Breast epithelium (tissue), 4 donors: Measurements from ENCODE around the gene GPATCH4. TPM values are rescaled to one million over a fixed set of nuclear protein-coding genes. Genes with fewer than 3 reads are reported as not detected.

ENCODE experiments used
- DNase-seq, 2 donors: peaks; one replicate each; pipeline ENCODE4 v3.0.0-alpha.2; 2019; ENCODE audit warnings: low spot score in 2 of 2
- H3K27ac ChIP-seq, 2 donors: fragments of 200-600 bp; sonication (generic) in 1 of 2; one replicate each; pipeline ENCODE4 v1.5.1; 2016 to 2019; ENCODE audit warnings: mild to moderate bottlenecking in 1 of 2
- H3K27me3 ChIP-seq, 2 donors: fragments of 200-600 bp; sonication (generic) in 1 of 2; one replicate each; pipeline versions ENCODE4 v1.5.1 to v1.6.0; 2017 to 2019; ENCODE audit warnings: control low read depth in 1 of 2, mild to moderate bottlenecking in 1 of 2
- H3K36me3 ChIP-seq: fragments of 200-600 bp; one replicate; pipeline ENCODE4 v1.5.1; 2019
- H3K4me1 ChIP-seq, 2 donors: fragments of 200-600 bp; sonication (generic); one replicate each; pipeline ENCODE4 v1.5.1; 2016 to 2019; ENCODE audit warnings: control low read depth in 1 of 2
- H3K4me3 ChIP-seq, 3 donors: fragments of 200-600 bp; sonication (generic); 1 replicate in 2 of 3; 2 replicates in 1 of 3; pipeline ENCODE4 v1.5.1; 2016 to 2019; ENCODE audit warnings: mild to moderate bottlenecking in 3 of 3, moderate library complexity in 2 of 3
- H3K9me3 ChIP-seq, 2 donors: fragments of 200-600 bp; sonication (generic) in 1 of 2; one replicate each; pipeline ENCODE4 v1.5.1; 2016 to 2019; ENCODE audit warnings: control low read depth in 1 of 2
- CTCF ChIP-seq, 3 donors: fragments of 450-650 bp; IDR thresholded peaks; one replicate each; pipeline ENCODE4 v1.5.1; 2016 to 2017; ENCODE audit warnings: antibody characterized with exemption in 3 of 3, mild to moderate bottlenecking in 3 of 3, moderate library complexity in 3 of 3
- POLR2A ChIP-seq: fragments of 450-650 bp; IDR thresholded peaks from one replicate; pipeline ENCODE4 v1.6.1; 2016; ENCODE audit warnings: antibody characterized with exemption, mild to moderate bottlenecking, moderate library complexity
- POLR2AphosphoS5 ChIP-seq, 3 donors: sonication (generic); formaldehyde crosslinking; IDR thresholded peaks; one replicate each; pipeline ENCODE4 v1.6.1; 2017; ENCODE audit warnings: antibody characterized with exemption in 3 of 3
- intact Hi-C: fragments of 100-400 bp; cut with DNase I; formaldehyde crosslinking; loops from one replicate; pipeline ENCODE4 v1.15.1; 2023; ENCODE audit warnings: low total_unique reads
- total RNA-seq, 3 donors: library from RNA; depleted of rRNA; stranded (reverse); fragments of >200 nt; gene quantifications; one replicate each; pipeline ENCODE4 v1.1.0, GENCODE V29; 2016

The GPATCH4 gene
- total RNA-seq, 3 donors from 2014 or later, result 20.2 to 31.1 (median 23.7) TPM

DNA sequence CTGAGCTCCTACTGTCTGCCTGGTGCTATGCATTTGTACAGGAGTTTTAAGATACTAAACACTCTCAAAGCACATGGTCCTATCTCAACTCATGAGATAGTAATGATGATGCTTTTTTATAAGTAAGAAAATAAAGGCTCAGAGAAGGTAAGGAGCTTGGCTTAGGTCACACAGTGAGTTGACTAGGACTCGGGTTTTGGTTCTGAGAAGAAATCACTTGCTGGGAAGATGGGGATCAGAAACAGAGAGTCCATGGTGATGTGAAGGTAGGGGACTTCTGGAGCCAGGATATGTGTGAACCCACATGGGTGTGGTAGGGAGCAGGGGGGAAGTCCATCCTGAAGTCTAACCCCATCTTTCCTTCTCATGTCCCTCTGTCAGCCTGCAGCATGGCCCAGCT lies 44.4 kb upstream of the GPATCH4 start:
- Histone ChIP-seq H3K27me3 (peaks cover 0 to 8% of the 10 kb centered on the region in 2 donors), H3K27ac (no peak overlapping the region), H3K4me1 (peaks cover 3 to 12% of the 10 kb centered on the region in 2 donors), H3K4me3 (no peak overlapping the region), H3K9me3 (no peaks in the 10 kb centered on the region), H3K36me3 (no peaks in the 10 kb centered on the region)
- DNase-seq, result no peak
- intact Hi-C loops, result no loop called here
- no peak for TF ChIP-seq CTCF (IDR thresholded peaks at IDR 0.05)
- TF ChIP-seq POLR2AphosphoS5 (IDR thresholded peaks at IDR 0.05), result no peak
- no peak for TF ChIP-seq POLR2A

DNA sequence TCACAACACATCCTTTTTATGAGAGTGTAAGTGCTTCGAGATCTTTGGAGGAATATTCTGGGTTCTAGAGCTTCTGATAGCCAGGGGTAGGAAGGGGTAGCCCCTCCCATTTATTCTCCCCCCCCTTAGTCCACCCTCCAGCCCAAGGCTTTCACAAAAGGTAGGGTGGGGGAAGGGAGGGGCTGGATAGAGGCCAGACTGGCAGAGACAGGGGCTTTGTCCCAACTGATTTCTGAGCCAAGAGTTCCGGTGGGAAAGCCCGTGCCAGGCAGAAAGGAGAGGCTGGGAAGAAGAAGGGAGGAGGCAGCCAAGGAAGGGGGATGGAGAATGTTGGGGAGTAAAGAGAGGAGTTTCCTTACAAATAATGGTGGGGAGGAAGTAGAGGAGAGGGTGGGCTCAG lies 43.8 kb upstream of the GPATCH4 start:
- intact Hi-C loops, result no loop called here
- no peaks in the 10 kb centered on the region for H3K9me3 ChIP-seq
- no peak overlapping the region for H3K27ac ChIP-seq
- TF ChIP-seq CTCF (IDR thresholded peaks at IDR 0.05), result no peak
- TF ChIP-seq POLR2A, result no peak
- TF ChIP-seq POLR2AphosphoS5 (IDR thresholded peaks at IDR 0.05), result no peak
- no peak for DNase-seq
- H3K36me3 ChIP-seq, result no peaks in the 10 kb centered on the region
- H3K4me1 ChIP-seq, result peaks cover 3 to 12% of the 10 kb centered on the region in 2 donors
- H3K4me3 ChIP-seq, result no peak overlapping the region
- peaks cover 0 to 8% of the 10 kb centered on the region in 2 donors for H3K27me3 ChIP-seq

- TF ChIP-seq POLR2A, result no peak
- TF ChIP-seq POLR2AphosphoS5 (IDR thresholded peaks at IDR 0.05), result no peak
- no peak for TF ChIP-seq CTCF (IDR thresholded peaks at IDR 0.05)
- peaks cover 3 to 12% of the 10 kb centered on the region in 2 donors for H3K4me1 ChIP-seq
- H3K4me3 ChIP-seq, result no peak overlapping the region
- intact Hi-C loops, result no loop called here
- no peak overlapping the region for H3K27ac ChIP-seq
- no peak for DNase-seq
- peaks cover 0 to 8% of the 10 kb centered on the region in 2 donors for H3K27me3 ChIP-seq
- H3K36me3 ChIP-seq, result no peaks in the 10 kb centered on the region
- no peaks in the 10 kb centered on the region for H3K9me3 ChIP-seq
These were observed 43.4 kb upstream of the GPATCH4 start for GRCh38 chr1:156644640-156645039.

GRCh38 chr1:156644146-156644545 lies 42.9 kb upstream of the GPATCH4 start:
- no peaks in the 10 kb centered on the region for H3K9me3 ChIP-seq
- H3K27me3 ChIP-seq, result peaks cover 0 to 8% of the 10 kb centered on the region in 2 donors
- intact Hi-C loops, result no loop called here
- no peak overlapping the region for H3K27ac ChIP-seq
- H3K4me1 ChIP-seq, result peaks cover 3 to 13% of the 10 kb centered on the region in 2 donors
- TF ChIP-seq POLR2AphosphoS5 (IDR thresholded peaks at IDR 0.05), result no peak
- TF ChIP-seq CTCF (IDR thresholded peaks at IDR 0.05), result no peak
- TF ChIP-seq POLR2A, result no peak
- no peak overlapping the region for H3K4me3 ChIP-seq
- H3K36me3 ChIP-seq, result no peaks in the 10 kb centered on the region
- no peak for DNase-seq

- Histone ChIP-seq H3K9me3 (no peaks in the 10 kb centered on the region), H3K36me3 (no peaks in the 10 kb centered on the region), H3K4me3 (no peak overlapping the region), H3K4me1 (peaks cover 3 to 17% of the 10 kb centered on the region in 2 donors), H3K27ac (no peak overlapping the region), H3K27me3 (peaks cover 0 to 8% of the 10 kb centered on the region in 2 donors)
- no peak for TF ChIP-seq POLR2A
- TF ChIP-seq POLR2AphosphoS5 (IDR thresholded peaks at IDR 0.05), result no peak
- TF ChIP-seq CTCF (IDR thresholded peaks at IDR 0.05), result no peak
- intact Hi-C loops, result no loop called here
- no peak for DNase-seq
These were observed 42.5 kb upstream of the GPATCH4 start for GRCh38 chr1:156643778-156644092.
